Mononuclear cell (primary cell): ENCODE measurements around the gene TFB2M. TPM values are rescaled to one million over a fixed set of nuclear protein-coding genes. Genes with fewer than 3 reads are reported as not detected.
"Not testable (repeated sequence)": the region's sequence is repeated elsewhere in the genome, so short reads cannot be mapped to it uniquely, and the experiment has no call there.

ENCODE experiments used
- H3K27me3 ChIP-seq: 2 replicates; pipeline ENCODE4 v1.6.0; 2011; ENCODE audit warnings: low read length, control low read depth; ENCODE audit not compliant: insufficient read depth
- H3K4me1 ChIP-seq: 2 replicates; pipeline ENCODE4 v1.5.1; 2011; ENCODE audit warnings: mild to moderate bottlenecking, low read length, control low read depth; ENCODE audit not compliant: insufficient read depth
- H3K4me3 ChIP-seq: 2 replicates; pipeline ENCODE4 v1.5.1; 2011; ENCODE audit warnings: mild to moderate bottlenecking, low read length, moderate library complexity
- H3K9me3 ChIP-seq: 2 replicates; pipeline ENCODE4 v1.5.1; 2011; ENCODE audit warnings: low read depth, mild to moderate bottlenecking, control low read depth, low read length
- total RNA-seq: library from RNA; depleted of rRNA; stranded (reverse); fragments of >200 nt; gene quantifications from one replicate; pipeline ENCODE4 v1.2.3, GENCODE V29; 2012

Gene TFB2M
- total RNA-seq = 17.2 TPM

- Histone ChIP-seq H3K9me3 (no peaks in the 10 kb centered on the region), H3K27me3 (no peaks in the 10 kb centered on the region), H3K4me3 (peak within 1 kb of the TSS; percentile 99), H3K4me1 (peaks cover 52% of the 10 kb centered on the region)
Observed at GRCh38 chr1:246566128-246566812, at the start of gene TFB2M, which contains the start of gene CNST. TFB2M (minus strand) TSS chr1:246566261; CDS start chr1:246566138, 123 bp downstream. CNST (plus strand) TSS chr1:246566456; CDS start chr1:246591563, 25,107 bp downstream.

GRCh38 chr1:246613096-246613758, 47.2 kb upstream of the TFB2M start:
- Histone ChIP-seq H3K9me3 (no peaks in the 10 kb centered on the region), H3K27me3 (no peaks in the 10 kb centered on the region), H3K4me3 (no peak overlapping the region), H3K4me1 (peaks cover 23% of the 10 kb centered on the region)

- H3K9me3 ChIP-seq = no peaks in the 10 kb centered on the region
- H3K4me1 ChIP-seq = peaks cover 23% of the 10 kb centered on the region
- no peak overlapping the region for H3K4me3 ChIP-seq
- no peaks in the 10 kb centered on the region for H3K27me3 ChIP-seq
Observed at GRCh38 chr1:246609632-246610031, 43.6 kb upstream of the TFB2M start.

GRCh38 chr1:246608616-246609376, 42.7 kb upstream of the TFB2M start:
- Histone ChIP-seq H3K27me3 (no peaks in the 10 kb centered on the region), H3K4me1 (peaks cover 23% of the 10 kb centered on the region), H3K9me3 (no peaks in the 10 kb centered on the region), H3K4me3 (no peak overlapping the region)

GRCh38 chr1:246607462-246607861, 41.4 kb upstream of the TFB2M start:
- no peak overlapping the region for H3K4me3 ChIP-seq
- H3K4me1 ChIP-seq = peaks cover 25% of the 10 kb centered on the region
- no peaks in the 10 kb centered on the region for H3K27me3 ChIP-seq
- no peaks in the 10 kb centered on the region for H3K9me3 ChIP-seq

GRCh38 chr1:246605231-246605630, 39.2 kb upstream of the TFB2M start:
- not testable (repeated sequence) for H3K4me3 ChIP-seq, H3K9me3 ChIP-seq, H3K27me3 ChIP-seq
- H3K4me1 ChIP-seq = peaks cover 29% of the 10 kb centered on the region

GRCh38 chr1:246602194-246602593, 36.1 kb upstream of the TFB2M start:
- H3K27me3 ChIP-seq = no peaks in the 10 kb centered on the region
- peaks cover 10% of the 10 kb centered on the region for H3K4me1 ChIP-seq
- H3K9me3 ChIP-seq = no peaks in the 10 kb centered on the region
- H3K4me3 ChIP-seq = no peak overlapping the region

GRCh38 chr1:246600579-246600978, 34.5 kb upstream of the TFB2M start:
- Histone ChIP-seq H3K27me3 (no peaks in the 10 kb centered on the region), H3K4me1 (peaks cover 14% of the 10 kb centered on the region), H3K9me3 (no peaks in the 10 kb centered on the region), H3K4me3 (no peak overlapping the region)

GRCh38 chr1:246599315-246599714, 33.3 kb upstream of the TFB2M start:
- Histone ChIP-seq H3K9me3 (no peaks in the 10 kb centered on the region), H3K27me3 (no peaks in the 10 kb centered on the region), H3K4me1 (peaks cover 14% of the 10 kb centered on the region), H3K4me3 (no peak overlapping the region)

GRCh38 chr1:246597971-246598370, 31.9 kb upstream of the TFB2M start:
- Histone ChIP-seq H3K4me1 (peaks cover 14% of the 10 kb centered on the region), H3K4me3 (no peak overlapping the region), H3K9me3 (no peaks in the 10 kb centered on the region), H3K27me3 (no peaks in the 10 kb centered on the region)

GRCh38 chr1:246597340-246597739, 31.3 kb upstream of the TFB2M start:
- peaks cover 11% of the 10 kb centered on the region for H3K4me1 ChIP-seq
- no peaks in the 10 kb centered on the region for H3K27me3 ChIP-seq
- H3K9me3 ChIP-seq = no peaks in the 10 kb centered on the region
- H3K4me3 ChIP-seq = no peak overlapping the region

- H3K27me3 ChIP-seq = no peaks in the 10 kb centered on the region
- H3K9me3 ChIP-seq = no peaks in the 10 kb centered on the region
- H3K4me1 ChIP-seq = peaks cover 4% of the 10 kb centered on the region
- no peak overlapping the region for H3K4me3 ChIP-seq
Observed at GRCh38 chr1:246595146-246595545, 29.1 kb upstream of the TFB2M start.

- Histone ChIP-seq H3K4me3 (no peak overlapping the region), H3K9me3 (no peaks in the 10 kb centered on the region), H3K27me3 (no peaks in the 10 kb centered on the region), H3K4me1 (peaks cover 4% of the 10 kb centered on the region)
Observed at GRCh38 chr1:246592695-246593094, 26.6 kb upstream of the TFB2M start.

- Histone ChIP-seq H3K4me3 (no peak overlapping the region), H3K27me3 (no peaks in the 10 kb centered on the region), H3K9me3 (no peaks in the 10 kb centered on the region), H3K4me1 (peaks cover 9% of the 10 kb centered on the region)
Observed at GRCh38 chr1:246591958-246592357, 25.9 kb upstream of the TFB2M start.

GRCh38 chr1:246591504-246591903, 25.4 kb upstream of the TFB2M start:
- Histone ChIP-seq H3K4me3 (no peak overlapping the region), H3K9me3 (no peaks in the 10 kb centered on the region)

More at GRCh38 chr1:246591504-246591903, 25.4 kb upstream of the TFB2M start:
- Histone ChIP-seq H3K4me1 (peaks cover 12% of the 10 kb centered on the region), H3K27me3 (no peaks in the 10 kb centered on the region)
